Activated naive CD4-positive, alpha-beta T cell treated with anti-CD3 and anti-CD28 coated beads, Interleukin-2, amount 50 U/mL, for 16 hours (primary cell): ENCODE data around the gene SGK1.
"Not testable (repeated sequence)": the region's sequence is repeated elsewhere in the genome, so short reads cannot be mapped to it uniquely, and the experiment has no call there.

Experiments
- DNase-seq: peaks from one replicate; pipeline ENCODE4 v3.0.0-alpha.2; 2020

SGK1 gene

DNA sequence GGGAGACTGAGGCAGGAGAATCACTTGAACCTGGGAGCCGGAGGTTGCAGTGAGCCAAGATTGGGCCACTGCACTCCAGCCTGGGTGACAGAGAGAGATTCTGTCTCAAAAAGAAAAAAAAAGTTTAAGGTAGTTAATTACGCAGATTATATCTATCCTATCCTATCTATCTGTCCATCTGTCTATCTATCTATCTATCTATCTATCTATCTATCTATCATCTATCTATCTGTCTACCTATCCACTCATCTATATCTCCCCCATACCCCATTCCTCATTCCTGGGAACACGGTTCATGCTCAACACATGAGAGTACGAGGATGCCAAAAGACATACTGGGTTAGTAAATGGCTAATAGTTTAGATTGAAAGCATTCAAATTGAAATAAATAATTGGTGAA, 8.3 kb upstream of the SGK1 start:
- not testable (repeated sequence) for DNase-seq

DNA sequence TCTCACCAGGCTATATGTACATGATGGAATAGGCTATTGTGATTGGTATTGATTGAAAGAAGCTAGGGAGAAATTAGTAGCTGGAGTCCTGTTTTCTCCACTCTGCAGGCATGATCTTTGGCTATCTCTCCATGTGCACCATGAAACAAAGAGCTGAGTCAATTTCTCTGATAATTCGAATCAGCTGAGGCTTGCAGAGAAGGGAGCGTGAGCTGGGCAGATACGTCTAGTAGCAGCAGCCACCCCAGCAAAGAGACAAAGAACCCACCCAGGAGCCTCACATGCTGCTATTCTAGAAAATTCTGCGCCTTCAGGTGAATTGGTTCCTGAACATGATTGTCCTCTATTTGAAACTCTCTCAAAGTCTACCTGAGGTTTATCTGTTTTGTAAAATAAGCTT, 6.9 kb upstream of the SGK1 start:
- no peak for DNase-seq

- DNase-seq, result no peak
Observed at GRCh38 chr6:134324141-134324540, 6.2 kb upstream of the SGK1 start.

DNA sequence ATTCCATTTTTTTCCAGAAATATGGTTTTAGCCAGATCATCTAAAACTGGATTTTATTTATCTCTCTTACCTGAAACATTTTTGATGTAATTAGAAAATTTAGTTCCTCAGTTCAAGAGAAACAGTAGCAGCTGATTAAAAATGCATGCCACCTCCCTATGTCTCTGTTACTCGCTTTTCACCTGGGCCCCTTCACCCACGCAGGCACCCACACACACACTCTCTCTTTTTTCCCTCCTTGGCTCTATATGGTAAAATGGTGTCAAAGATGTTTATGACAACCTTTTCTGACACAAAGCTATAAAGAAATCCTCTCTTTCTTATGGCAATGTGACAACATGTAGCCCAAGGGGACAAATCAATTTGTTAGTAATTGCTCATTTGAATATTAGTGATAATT, 5.8 kb upstream of the SGK1 start:
- no peak for DNase-seq

DNA sequence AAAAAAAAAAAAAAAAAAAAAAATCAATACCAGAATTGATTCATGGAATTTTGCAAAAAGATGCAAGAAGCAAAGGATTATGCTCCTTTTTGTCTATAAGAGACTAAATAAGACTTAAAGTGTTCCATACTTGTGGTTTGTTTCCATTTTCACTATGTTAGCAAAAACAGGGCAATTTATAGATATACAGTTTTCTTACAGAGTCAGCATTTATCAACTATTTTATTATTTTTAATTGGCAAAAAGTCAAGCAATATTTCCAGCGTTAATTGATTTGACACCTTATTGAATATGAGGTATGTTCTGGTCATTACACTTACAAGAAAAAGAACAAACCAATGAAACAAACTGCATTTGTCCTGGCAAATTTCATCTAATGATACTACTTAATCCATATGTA, 5.4 kb upstream of the SGK1 start:
- no peak for DNase-seq

GRCh38 chr6:134322216-134322615, 4.3 kb upstream of the SGK1 start:
- no peak for DNase-seq

DNA sequence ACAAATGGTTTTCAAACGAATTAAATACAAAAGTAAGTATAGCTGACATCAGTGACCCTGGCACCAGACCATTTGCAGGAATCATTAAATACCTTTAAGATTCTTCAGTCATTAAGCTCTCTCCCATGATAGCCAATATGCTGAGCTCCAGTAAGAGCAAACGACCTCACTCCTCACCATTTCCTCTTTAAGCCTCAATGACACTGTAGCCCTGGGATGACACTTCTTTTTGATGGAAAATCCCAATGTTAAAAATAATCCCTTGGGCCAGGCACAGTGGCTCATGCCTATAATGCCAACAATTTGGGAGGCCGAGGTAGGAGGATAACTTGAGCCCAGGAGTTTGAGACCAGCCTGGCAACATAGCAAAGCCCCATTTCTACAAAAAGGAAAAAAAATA, 3.3 kb upstream of the SGK1 start:
- DNase-seq, result no peak

- not testable (repeated sequence) for DNase-seq
Observed at GRCh38 chr6:134319686-134320085, 1.8 kb upstream of the SGK1 start.

- no peak for DNase-seq
Observed at GRCh38 chr6:134318974-134319281, 1.0 kb upstream of the SGK1 start.

DNA sequence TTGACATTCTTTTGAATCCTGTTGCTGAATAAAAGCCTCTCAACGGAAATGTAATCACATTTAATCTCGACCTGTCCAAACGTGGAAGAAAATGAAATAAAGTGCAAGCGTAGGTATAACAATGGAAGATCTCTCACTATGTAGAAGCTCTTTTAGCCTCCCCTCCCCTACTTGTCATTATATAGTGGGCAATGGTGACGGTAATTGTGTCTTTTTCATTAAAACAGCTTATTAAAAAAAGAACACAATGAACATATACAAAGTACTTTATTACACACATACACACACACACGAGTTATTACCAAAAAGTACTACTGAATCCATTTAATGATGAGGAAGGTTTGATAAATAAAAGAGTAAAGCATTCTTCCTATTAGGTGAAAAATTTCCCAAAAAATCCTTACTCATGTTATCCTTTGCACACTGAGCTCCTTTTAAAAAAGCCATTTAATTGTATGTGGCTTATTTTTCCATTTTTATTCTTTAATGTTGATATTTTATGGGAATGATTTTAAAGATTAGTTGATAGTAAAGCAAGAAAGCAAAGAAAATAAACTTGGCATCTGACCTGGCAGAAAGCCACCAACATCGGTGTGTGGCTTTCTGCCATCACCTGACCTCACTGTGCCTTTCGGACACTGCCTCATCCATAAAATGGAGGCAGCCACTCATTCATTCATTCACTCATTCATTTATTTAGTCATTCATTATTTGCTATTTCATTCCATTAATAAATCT, 493 bp upstream of the SGK1 start:
- no peak for DNase-seq

DNA sequence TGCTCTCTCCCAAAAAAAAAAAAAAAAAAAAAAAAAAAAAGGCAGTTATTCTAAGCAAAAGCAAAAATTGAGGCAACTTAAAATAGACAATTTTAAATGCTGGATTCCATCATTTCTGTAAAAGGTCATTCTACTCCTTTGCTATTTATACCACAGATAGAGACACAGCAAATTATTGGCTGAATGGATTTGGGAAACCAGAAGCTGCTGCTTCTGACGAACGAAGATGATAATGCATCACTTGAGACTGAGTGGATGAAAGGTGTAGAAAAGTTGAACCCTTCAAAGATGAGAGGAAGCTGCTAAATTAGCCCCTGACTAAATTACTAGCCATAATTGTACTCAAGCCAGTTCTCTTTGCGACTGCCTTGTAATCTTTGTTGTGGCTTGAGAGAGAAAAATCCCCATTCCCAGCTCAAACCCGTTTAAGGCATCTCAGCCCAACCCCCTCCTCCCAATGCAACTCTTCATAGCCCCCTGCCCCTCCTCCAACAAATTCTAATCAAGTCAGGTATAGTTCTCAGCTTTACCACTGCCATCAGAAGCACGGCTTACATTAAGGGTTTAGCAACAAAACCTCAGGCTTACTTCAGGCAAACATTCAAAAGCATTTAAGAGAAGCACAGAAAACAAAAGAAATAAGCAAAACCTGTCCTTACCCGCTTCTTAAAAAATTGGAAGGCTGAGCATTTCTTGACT, 1.0 kb downstream of the SGK1 start:
- no peak for DNase-seq

GRCh38 chr6:134315974-134316441, 1.9 kb downstream of the SGK1 start:
- DNase-seq, result no peak

DNA sequence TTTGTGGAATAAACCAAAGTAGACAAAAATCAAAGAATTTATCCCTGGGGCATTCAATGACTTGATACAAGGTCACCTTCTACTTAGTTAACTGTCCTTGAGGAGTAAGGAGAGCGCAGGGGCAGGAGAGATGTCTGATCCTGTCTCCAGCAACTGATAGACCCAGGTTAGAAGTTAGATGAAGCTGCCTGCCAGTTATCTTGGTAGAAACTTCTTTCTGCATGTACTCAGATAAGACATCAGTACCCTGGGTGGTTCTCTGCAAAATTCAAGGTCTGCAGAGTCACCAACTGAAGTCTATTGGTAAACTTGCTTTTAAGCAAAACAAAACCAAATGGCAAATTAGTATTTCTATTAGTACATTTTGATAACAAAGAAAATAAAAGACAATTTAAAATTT, 2.7 kb downstream of the SGK1 start:
- no peak for DNase-seq

DNA sequence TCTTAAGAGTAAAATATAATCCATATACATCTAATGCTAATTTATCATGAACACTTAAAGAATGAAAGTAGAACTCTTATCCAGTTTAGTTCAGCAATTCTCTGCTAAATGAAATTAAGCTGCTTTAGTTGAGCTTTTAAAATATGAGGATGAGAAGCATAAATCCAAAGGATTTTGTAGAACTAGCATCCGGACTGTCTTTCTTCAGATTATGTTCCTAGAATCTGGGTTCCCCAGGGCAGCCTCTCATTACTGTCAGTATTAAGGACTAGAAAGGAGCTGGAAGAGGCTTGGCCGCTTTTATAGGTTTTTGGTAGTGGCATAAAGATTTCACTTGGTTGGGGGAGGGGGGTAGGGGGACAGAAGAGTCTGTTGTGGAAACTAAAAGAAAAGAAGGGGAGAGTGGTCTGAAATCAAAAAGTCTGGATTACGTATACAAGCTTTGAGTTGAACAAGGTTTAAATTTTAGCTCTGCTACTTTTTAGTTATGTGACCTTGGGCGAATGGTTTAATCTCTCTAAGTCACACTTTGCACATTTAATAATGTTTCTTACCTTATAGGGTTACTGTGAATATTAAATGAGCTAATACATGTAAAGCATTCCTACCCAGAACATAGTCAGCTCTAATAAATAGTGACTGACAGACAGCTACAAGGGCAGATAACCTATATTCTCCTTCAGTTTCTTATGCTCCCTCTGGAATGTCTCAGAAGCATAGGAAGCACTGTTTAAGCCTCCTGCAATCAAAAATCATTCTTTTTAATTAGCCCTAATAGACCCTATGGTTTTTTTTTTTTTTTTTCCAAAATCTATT, 3.7 kb downstream of the SGK1 start:
- no peak for DNase-seq

DNA sequence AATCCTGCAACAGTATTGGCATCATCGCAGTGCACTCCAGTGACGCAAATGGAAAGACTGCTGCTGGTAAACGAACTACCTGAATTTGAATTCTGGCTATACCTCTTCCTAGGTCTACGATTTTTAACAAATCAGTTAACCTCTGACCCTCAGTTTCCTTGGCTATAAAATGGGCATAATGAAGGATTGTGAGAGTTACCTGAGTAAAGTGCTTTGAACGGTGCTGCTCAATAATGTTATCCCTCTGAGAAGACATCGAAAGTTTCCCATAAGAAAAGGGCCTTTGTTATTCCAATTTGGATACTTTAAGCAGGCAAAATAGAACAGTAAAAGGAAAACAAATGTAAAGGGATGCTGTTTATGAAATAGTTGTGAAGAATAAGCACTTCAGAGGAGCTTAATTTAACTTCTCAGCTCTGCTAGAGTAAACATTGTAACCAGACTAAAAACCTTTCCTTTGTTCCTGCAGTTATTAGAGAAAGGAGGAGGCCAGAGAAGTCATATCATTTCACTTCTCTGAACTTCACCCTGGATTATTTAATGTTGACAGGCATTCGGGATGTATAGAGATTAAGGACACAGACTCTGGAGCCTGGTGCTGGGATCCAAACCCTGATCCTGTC, 5.8 kb downstream of the SGK1 start:
- no peak for DNase-seq

GRCh38 chr6:134310817-134311216, 7.1 kb downstream of the SGK1 start:
- no peak for DNase-seq

- no peak for DNase-seq
Observed at GRCh38 chr6:134309983-134310605, 7.8 kb downstream of the SGK1 start.

- DNase-seq, result no peak
Observed at GRCh38 chr6:134309227-134309626, 8.7 kb downstream of the SGK1 start.

DNA sequence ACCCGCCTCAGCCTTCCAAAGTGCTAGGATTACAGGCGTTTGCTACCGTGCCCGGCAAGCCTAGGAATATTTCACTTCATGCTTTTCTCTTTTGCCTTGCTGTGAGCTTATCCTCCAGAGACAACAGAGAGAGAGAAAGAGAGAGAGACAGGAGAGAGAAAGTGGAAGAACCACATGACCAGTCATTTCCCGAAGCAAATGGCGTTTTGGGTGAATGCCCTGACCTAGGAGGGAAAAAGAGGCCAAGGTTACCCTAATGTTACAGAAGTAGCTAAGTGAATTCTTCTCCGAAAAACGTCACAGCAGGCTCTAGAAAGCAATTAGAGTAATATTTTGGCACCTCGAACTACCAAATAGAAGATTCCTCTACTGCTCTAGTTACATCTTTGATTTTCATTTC, 9.1 kb downstream of the SGK1 start:
- no peak for DNase-seq

DNA sequence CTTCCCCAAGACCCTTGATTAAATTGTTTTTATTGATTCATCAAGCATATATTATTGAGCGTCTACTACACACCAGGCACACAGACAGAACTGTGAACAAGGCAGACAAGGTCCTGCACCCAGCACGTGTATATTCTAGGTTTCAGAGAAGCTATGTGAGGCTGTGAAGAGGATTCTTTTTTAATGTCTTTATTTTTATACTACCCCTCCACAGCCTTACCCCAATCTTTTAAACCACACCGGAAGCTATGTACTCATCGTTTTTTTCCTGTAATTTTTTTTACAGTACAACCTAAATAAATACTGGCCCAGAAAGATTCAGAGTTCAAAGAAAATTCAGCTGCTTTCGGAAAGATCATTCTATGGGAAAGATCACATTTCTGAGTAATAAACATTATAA, 10.0 kb downstream of the SGK1 start:
- DNase-seq, result no peak

- no peak for DNase-seq
Observed at GRCh38 chr6:134307075-134307474, 10.8 kb downstream of the SGK1 start.

DNA sequence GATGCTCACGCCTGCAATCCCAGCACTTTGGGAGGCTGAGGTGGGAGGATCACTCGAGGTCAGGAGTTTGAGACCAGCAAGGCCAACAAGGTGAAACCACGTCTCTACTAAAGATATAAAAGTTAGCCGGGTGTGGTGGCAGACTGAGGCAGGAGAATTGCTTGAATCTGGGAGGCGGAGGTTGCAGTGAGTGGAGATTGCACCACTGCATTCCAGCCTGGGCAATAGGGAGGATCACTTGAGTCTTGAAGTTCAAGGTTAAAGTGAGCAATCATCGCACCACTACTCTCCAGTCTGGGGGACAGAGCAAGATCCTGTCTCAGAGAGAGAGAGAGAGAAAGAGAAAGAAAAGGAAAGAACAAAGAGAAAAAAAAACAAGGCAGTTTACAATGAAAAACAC, 13.5 kb downstream of the SGK1 start:
- DNase-seq, result not testable (repeated sequence)

DNA sequence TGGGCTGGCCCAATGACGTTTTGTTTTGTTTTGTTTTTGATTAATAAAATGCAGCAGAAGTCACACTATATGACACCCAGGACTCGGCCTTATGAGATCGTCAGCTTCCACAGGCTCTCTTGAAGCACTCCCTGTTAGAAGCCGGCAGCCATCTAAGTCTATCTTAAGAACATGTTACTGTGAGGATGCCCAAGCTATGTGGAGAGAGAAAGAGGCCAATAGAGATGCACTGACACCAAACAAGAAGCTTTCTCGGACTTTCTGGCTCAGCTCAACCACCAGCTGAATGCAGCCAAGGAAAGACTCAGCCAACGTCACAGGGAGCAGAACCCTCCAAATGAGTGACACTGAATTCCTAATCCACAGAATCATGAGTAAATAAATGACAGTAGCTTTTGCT, 14.0 kb downstream of the SGK1 start:
- no peak for DNase-seq
